ENCODE data around the gene MYO9A. TPM values are rescaled to one million over a fixed set of nuclear protein-coding genes. Genes with fewer than 3 reads are reported as not detected.

The MYO9A gene
- total RNA-seq, 1 donor from 2014 or later: 111 TPM

- H3K36me3 Mint-ChIP-seq (ENCODE audit: unreplicated experiment): no peaks in the 10 kb centered on the region
- no peaks in the 10 kb centered on the region for H3K4me1 Mint-ChIP-seq (ENCODE audit: low read depth, unreplicated experiment)
- no peak overlapping the region for H3K4me3 Mint-ChIP-seq (ENCODE audit: unreplicated experiment)
- no peak overlapping the region for H3K27ac Mint-ChIP-seq (ENCODE audit: unreplicated experiment)
- H3K27me3 Mint-ChIP-seq (ENCODE audit: unreplicated experiment): no peaks in the 10 kb centered on the region
- no peak for TF ChIP-seq CTCF (IDR thresholded peaks at IDR 0.05; ENCODE audit: partially characterized antibody, unreplicated experiment)
- no peaks in the 10 kb centered on the region for H3K9me3 Mint-ChIP-seq (ENCODE audit: unreplicated experiment)
- no peak for DNase-seq
Measured at GRCh38 chr15:72047020-72047419, 70.9 kb downstream of the MYO9A start.

- TF ChIP-seq CTCF (IDR thresholded peaks at IDR 0.05; ENCODE audit: partially characterized antibody, unreplicated experiment): no peak
- Mint-ChIP-seq H3K36me3 (ENCODE audit: unreplicated experiment) (no peaks in the 10 kb centered on the region), H3K9me3 (ENCODE audit: unreplicated experiment) (no peaks in the 10 kb centered on the region), H3K4me1 (ENCODE audit: low read depth, unreplicated experiment) (no peaks in the 10 kb centered on the region), H3K4me3 (ENCODE audit: unreplicated experiment) (no peak overlapping the region), H3K27me3 (ENCODE audit: unreplicated experiment) (no peaks in the 10 kb centered on the region), H3K27ac (ENCODE audit: unreplicated experiment) (no peak overlapping the region)
- DNase-seq: no peak
Measured at GRCh38 chr15:72044956-72045355, 73.0 kb downstream of the MYO9A start.

- H3K4me3 Mint-ChIP-seq (ENCODE audit: unreplicated experiment): no peak overlapping the region
- no peaks in the 10 kb centered on the region for H3K36me3 Mint-ChIP-seq (ENCODE audit: unreplicated experiment)
- H3K9me3 Mint-ChIP-seq (ENCODE audit: unreplicated experiment): peaks cover 6% of the 10 kb centered on the region
- DNase-seq: no peak
- no peak overlapping the region for H3K27ac Mint-ChIP-seq (ENCODE audit: unreplicated experiment)
- H3K4me1 Mint-ChIP-seq (ENCODE audit: low read depth, unreplicated experiment): no peaks in the 10 kb centered on the region
- H3K27me3 Mint-ChIP-seq (ENCODE audit: unreplicated experiment): no peaks in the 10 kb centered on the region
- no peak for TF ChIP-seq CTCF (IDR thresholded peaks at IDR 0.05; ENCODE audit: partially characterized antibody, unreplicated experiment)
Measured at GRCh38 chr15:72042865-72043264, 75.1 kb downstream of the MYO9A start.

GRCh38 chr15:72042054-72042453 is 75.9 kb downstream of the MYO9A start:
- H3K9me3 Mint-ChIP-seq (ENCODE audit: unreplicated experiment): peaks cover 6% of the 10 kb centered on the region

GRCh38 chr15:72037321-72037720 is 80.6 kb downstream of the MYO9A start:
- TF ChIP-seq CTCF (IDR thresholded peaks at IDR 0.05; ENCODE audit: partially characterized antibody, unreplicated experiment): no peak
- Mint-ChIP-seq H3K27ac (ENCODE audit: unreplicated experiment) (no peak overlapping the region), H3K4me3 (ENCODE audit: unreplicated experiment) (no peak overlapping the region), H3K27me3 (ENCODE audit: unreplicated experiment) (no peaks in the 10 kb centered on the region), H3K9me3 (ENCODE audit: unreplicated experiment) (peaks cover 6% of the 10 kb centered on the region), H3K4me1 (ENCODE audit: low read depth, unreplicated experiment) (peaks cover 2% of the 10 kb centered on the region), H3K36me3 (ENCODE audit: unreplicated experiment) (no peaks in the 10 kb centered on the region)
- DNase-seq: no peak

More at GRCh38 chr15:72042054-72042453, 75.9 kb downstream of the MYO9A start:
- no peaks in the 10 kb centered on the region for H3K4me1 Mint-ChIP-seq (ENCODE audit: low read depth, unreplicated experiment)
- DNase-seq: no peak
- H3K27ac Mint-ChIP-seq (ENCODE audit: unreplicated experiment): no peak overlapping the region
- no peaks in the 10 kb centered on the region for H3K36me3 Mint-ChIP-seq (ENCODE audit: unreplicated experiment)
- TF ChIP-seq CTCF (IDR thresholded peaks at IDR 0.05; ENCODE audit: partially characterized antibody, unreplicated experiment): no peak
- no peaks in the 10 kb centered on the region for H3K27me3 Mint-ChIP-seq (ENCODE audit: unreplicated experiment)
- H3K4me3 Mint-ChIP-seq (ENCODE audit: unreplicated experiment): no peak overlapping the region
